Adrenal gland (tissue), 5 donors: ENCODE results near the gene ERC2.

Source experiments
- CTCF ChIP-seq, 6 experiments: fragments of 450-650 bp in 4 of 6; fragments of 200-600 bp in 2 of 6; sonication (generic) in 1 of 6; IDR thresholded peaks; 1 replicate in 5 of 6; 2 replicates in 1 of 6; pipeline versions ENCODE4 v1.5.1 to v1.8.0; 2016 to 2021; ENCODE audit warnings: antibody characterized with exemption in 6 of 6, mild to moderate bottlenecking in 2 of 6, moderate library complexity in 1 of 6
- POLR2A ChIP-seq, 2 donors: fragments of 450-650 bp; IDR thresholded peaks; one replicate each; pipeline ENCODE4 v1.6.1; 2017; ENCODE audit warnings: antibody characterized with exemption in 2 of 2, mild to moderate bottlenecking in 2 of 2, moderate library complexity in 1 of 2
- donor health status: DM: no; HTN: no; CAD: no.

- TF ChIP-seq CTCF (IDR thresholded peaks at IDR 0.05) = no peak
- no peak for TF ChIP-seq POLR2A (IDR thresholded peaks at IDR 0.05)
These were observed 911.4 kb downstream of the ERC2 start for GRCh38 chr3:55556619-55557537.
